Liver (tissue), 9 donors: ENCODE results near the gene TAS2R40. TPM values are rescaled to one million over a fixed set of nuclear protein-coding genes. Genes with fewer than 3 reads are reported as not detected.

Source experiments
- DNase-seq: peaks from one replicate; pipeline ENCODE4 v3.0.0-alpha.2; 2017; ENCODE audit warnings: low spot score
- H3K27ac ChIP-seq, 2 donors: one replicate each; pipeline ENCODE4 v1.7.0; 2013; ENCODE audit warnings: inconsistent platforms in 2 of 2, low read length in 2 of 2, control low read depth in 1 of 2, low read depth in 1 of 2, mild to moderate bottlenecking in 1 of 2
- H3K27me3 ChIP-seq, 4 donors: one replicate each; pipeline versions ENCODE4 v1.6.1 to v1.7.0; 2013; ENCODE audit warnings: low read length in 3 of 4, inconsistent platforms in 1 of 4, mild to moderate bottlenecking in 1 of 4, moderate library complexity in 1 of 4; ENCODE audit not compliant: control insufficient read depth in 4 of 4, insufficient read depth in 4 of 4
- H3K36me3 ChIP-seq, 4 donors: one replicate each; pipeline versions ENCODE4 v1.6.1 to v1.7.0; 2013; ENCODE audit warnings: low read length in 3 of 4, mild to moderate bottlenecking in 3 of 4, low read depth in 1 of 4, moderate library complexity in 1 of 4; ENCODE audit not compliant: control insufficient read depth in 4 of 4, insufficient read depth in 3 of 4
- H3K4me1 ChIP-seq, 4 donors: one replicate each; pipeline versions ENCODE4 v1.6.1 to v1.7.0; 2013; ENCODE audit warnings: low read length in 3 of 4, mild to moderate bottlenecking in 3 of 4, moderate library complexity in 1 of 4; ENCODE audit not compliant: control insufficient read depth in 4 of 4, insufficient read depth in 4 of 4
- H3K4me3 ChIP-seq, 3 donors: one replicate each; pipeline versions ENCODE4 v1.6.1 to v1.7.0; 2013; ENCODE audit warnings: low read length in 3 of 3, control low read depth in 1 of 3, low read depth in 1 of 3, mild to moderate bottlenecking in 1 of 3
- H3K9ac ChIP-seq, 2 donors: one replicate each; pipeline ENCODE4 v1.7.0; 2013; ENCODE audit warnings: low read length in 2 of 2, mild to moderate bottlenecking in 2 of 2, moderate library complexity in 2 of 2, control low read depth in 1 of 2, low read depth in 1 of 2
- H3K9me3 ChIP-seq, 4 donors: one replicate each; pipeline versions ENCODE4 v1.6.1 to v1.7.0; 2013; ENCODE audit warnings: low read length in 3 of 4; ENCODE audit not compliant: control insufficient read depth in 4 of 4
- EGR1 ChIP-seq, 2 donors: IDR thresholded peaks; 2 replicates each; pipeline ENCODE4 v1.6.1; 2016 to 2018; ENCODE audit warnings: antibody characterized with exemption in 2 of 2, low read depth in 2 of 2
- FOXA1 ChIP-seq: IDR thresholded peaks from 2 replicates; pipeline ENCODE4 v1.6.1; 2016; ENCODE audit warnings: antibody characterized with exemption
- FOXA2 ChIP-seq: IDR thresholded peaks from 2 replicates; pipeline ENCODE4 v1.6.1; 2016; ENCODE audit warnings: antibody characterized with exemption
- GABPA ChIP-seq, 2 donors: IDR thresholded peaks in 1 of 2; conservative IDR thresholded peaks in 1 of 2; 2 replicates each; pipeline ENCODE4 v1.6.1; 2016; ENCODE audit warnings: antibody characterized with exemption in 2 of 2, mild to moderate bottlenecking in 1 of 2, moderate library complexity in 1 of 2
- HNF4A ChIP-seq, 2 donors: conservative IDR thresholded peaks; 2 replicates each; pipeline ENCODE4 v1.6.1; 2016; ENCODE audit warnings: antibody characterized with exemption in 2 of 2, mild to moderate bottlenecking in 2 of 2
- NR2F2 ChIP-seq: IDR thresholded peaks from 2 replicates; pipeline ENCODE4 v1.6.1; 2016; ENCODE audit warnings: antibody characterized with exemption
- RAD21 ChIP-seq, 2 donors: IDR thresholded peaks; 2 replicates each; pipeline ENCODE4 v1.6.1; 2016; ENCODE audit warnings: antibody characterized with exemption in 2 of 2, mild to moderate bottlenecking in 2 of 2
- RXRA ChIP-seq, 2 donors: IDR thresholded peaks; 2 replicates each; pipeline ENCODE4 v1.6.1; 2017 to 2018; ENCODE audit warnings: antibody characterized with exemption in 2 of 2, mild to moderate bottlenecking in 1 of 2
- TAF1 ChIP-seq: conservative IDR thresholded peaks from 2 replicates; pipeline ENCODE4 v1.6.1; 2016; ENCODE audit warnings: antibody characterized with exemption, mild to moderate bottlenecking
- YY1 ChIP-seq: IDR thresholded peaks from 2 replicates; pipeline ENCODE4 v1.6.1; 2016; ENCODE audit warnings: antibody characterized with exemption, mild to moderate bottlenecking
- WGBS: extraction: QIAGEN DNeasy Blood & Tissue Kit; methylation state at CpG from one replicate; pipeline ENCODE4 v1.1.7; 2013; 5-methylcytosine and 5-hydroxymethylcytosine counted together
- polyA plus RNA-seq, 2 donors: library from polyadenylated mRNA; stranded (reverse) in 1 of 2; unstranded in 1 of 2; fragments of 200-250 nt in 1 of 2; fragments of >200 nt in 1 of 2; fragmentation: Nextera tagmentation in 1 of 2; extraction: Ambion mirVana in 1 of 2; gene quantifications; one replicate each; pipeline versions ENCODE4 v1.2.1 to v1.2.3, GENCODE V29; 2013 to 2015
- total RNA-seq, 2 donors: library from RNA; depleted of rRNA; stranded (reverse); fragments of >200 nt; gene quantifications; one replicate each; pipeline ENCODE4 v1.2.3, GENCODE V29; 2014
- TF ChIP-seq, protein P1 (sequence below): IDR thresholded peaks from 2 replicates; pipeline ENCODE4 v1.6.1; 2016; ENCODE audit warnings: antibody characterized with exemption
- TF ChIP-seq, protein P2 (sequence below): fragments of 150-350 bp; IDR thresholded peaks from 2 replicates; pipeline ENCODE4 v1.5.1; 2017; ENCODE audit warnings: improper control_type of control experiment, low read depth, low read length; ENCODE audit not compliant: missing input control
- TF ChIP-seq, protein P3 (sequence below): IDR thresholded peaks from 2 replicates; pipeline ENCODE4 v1.6.1; 2016; ENCODE audit warnings: antibody characterized with exemption
- TF ChIP-seq, protein P4 (sequence below): IDR thresholded peaks from 2 replicates; pipeline ENCODE4 v1.6.1; 2016; ENCODE audit warnings: antibody characterized with exemption
- donor health status: healthy.
- donor health status: healthy.
- donor health status: healthy.
- donor health status: healthy.
- donor health status: healthy.

The TAS2R40 gene
- total and polyA plus RNA-seq, 4 donors, result not detected

DNA sequence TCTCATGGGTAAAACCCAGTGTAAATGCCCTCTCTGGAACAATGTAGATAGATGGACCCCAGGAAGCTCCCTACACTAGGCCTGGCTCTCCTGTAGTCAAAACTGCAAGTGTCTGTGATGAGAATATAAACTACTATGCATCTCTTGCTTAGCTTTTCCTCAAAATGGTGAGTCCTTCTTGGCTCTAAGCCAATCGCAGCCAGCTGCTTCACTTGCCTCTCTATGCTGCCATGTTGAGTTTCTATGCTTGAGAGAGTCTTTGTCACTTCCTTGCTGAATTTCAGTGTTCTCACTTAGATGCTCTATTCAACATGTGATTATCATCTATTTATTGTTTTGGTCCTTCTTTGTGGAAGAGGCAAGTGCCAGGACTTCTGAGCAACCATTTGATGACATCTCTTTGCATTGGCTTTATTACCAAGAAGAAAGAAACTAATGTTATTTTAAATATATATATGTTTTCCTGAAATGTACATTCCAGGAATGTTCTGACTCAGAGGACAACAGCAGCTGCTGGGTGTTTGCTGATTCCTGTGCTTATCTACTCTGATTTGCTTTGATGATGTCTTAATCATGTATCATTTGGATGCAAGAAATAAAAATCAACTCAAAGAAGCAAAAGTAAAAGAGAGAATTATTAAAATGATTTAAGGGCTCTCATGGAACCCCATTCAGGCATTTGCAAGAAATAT is 16.6 kb downstream of the TAS2R40 start:
- Histone ChIP-seq H3K27ac (no peak overlapping the region), H3K27me3 (no peaks in the 10 kb centered on the region), H3K4me3 (no peak overlapping the region), H3K36me3 (no peaks in the 10 kb centered on the region), H3K4me1 (peaks cover 0 to 12% (median 9%) of the 10 kb centered on the region in 4 donors), H3K9ac (no peak overlapping the region), H3K9me3 (peaks cover 0 to 2% (median under 1%) of the 10 kb centered on the region in 4 donors)
- DNase-seq, result no peak
- 92% methylated on average over 1 of the region's 1 CpG for WGBS
- no peak for TF ChIP-seq RXRA (IDR thresholded peaks at IDR 0.05)
- TF ChIP-seq FOXA2, result no peak
- no peak for TF ChIP-seq GABPA (IDR thresholded peaks at IDR 0.05 in 1 of 2, conservative IDR thresholded peaks at IDR 0.05 in 1 of 2)
- no peak for TF ChIP-seq FOXA1
- no peak for TF ChIP-seq RAD21 (IDR thresholded peaks at IDR 0.05)
- TF ChIP-seq NR2F2, result no peak
- TF ChIP-seq EGR1 (IDR thresholded peaks at IDR 0.05; ENCODE audit: low read depth in 2 of 2), result no peak
- TF ChIP-seq HNF4A (conservative IDR thresholded peaks at IDR 0.05), result no peak
- TF ChIP-seq, protein P1, sequence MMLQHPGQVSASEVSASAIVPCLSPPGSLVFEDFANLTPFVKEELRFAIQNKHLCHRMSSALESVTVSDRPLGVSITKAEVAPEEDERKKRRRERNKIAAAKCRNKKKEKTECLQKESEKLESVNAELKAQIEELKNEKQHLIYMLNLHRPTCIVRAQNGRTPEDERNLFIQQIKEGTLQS, result no peak
- TF ChIP-seq YY1, result no peak
- TF ChIP-seq, protein P2, sequence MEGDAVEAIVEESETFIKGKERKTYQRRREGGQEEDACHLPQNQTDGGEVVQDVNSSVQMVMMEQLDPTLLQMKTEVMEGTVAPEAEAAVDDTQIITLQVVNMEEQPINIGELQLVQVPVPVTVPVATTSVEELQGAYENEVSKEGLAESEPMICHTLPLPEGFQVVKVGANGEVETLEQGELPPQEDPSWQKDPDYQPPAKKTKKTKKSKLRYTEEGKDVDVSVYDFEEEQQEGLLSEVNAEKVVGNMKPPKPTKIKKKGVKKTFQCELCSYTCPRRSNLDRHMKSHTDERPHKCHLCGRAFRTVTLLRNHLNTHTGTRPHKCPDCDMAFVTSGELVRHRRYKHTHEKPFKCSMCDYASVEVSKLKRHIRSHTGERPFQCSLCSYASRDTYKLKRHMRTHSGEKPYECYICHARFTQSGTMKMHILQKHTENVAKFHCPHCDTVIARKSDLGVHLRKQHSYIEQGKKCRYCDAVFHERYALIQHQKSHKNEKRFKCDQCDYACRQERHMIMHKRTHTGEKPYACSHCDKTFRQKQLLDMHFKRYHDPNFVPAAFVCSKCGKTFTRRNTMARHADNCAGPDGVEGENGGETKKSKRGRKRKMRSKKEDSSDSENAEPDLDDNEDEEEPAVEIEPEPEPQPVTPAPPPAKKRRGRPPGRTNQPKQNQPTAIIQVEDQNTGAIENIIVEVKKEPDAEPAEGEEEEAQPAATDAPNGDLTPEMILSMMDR, result no peak

DNA sequence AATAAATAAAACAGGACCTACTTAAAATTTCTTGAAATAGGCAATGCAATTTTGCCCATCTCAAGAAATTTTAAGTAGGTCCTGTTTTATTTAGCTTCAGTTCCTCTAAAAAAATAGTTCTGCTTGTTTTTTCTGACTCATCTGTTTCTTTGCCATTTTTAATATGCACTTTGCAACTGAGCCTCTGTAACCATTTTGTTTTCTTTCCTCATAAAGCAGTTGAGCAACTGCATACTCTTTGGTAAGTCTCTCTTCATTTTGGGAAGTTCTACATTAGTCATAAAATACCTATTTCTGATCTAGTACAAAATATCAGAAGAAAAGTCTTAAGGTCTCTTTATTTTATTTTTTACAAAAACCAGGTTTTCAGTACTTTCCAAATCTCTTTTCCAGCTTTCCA is 18.0 kb downstream of the TAS2R40 start:
- peak overlapping the region; percentile 29 to 73 for H3K27ac ChIP-seq
- no peak for DNase-seq

DNA sequence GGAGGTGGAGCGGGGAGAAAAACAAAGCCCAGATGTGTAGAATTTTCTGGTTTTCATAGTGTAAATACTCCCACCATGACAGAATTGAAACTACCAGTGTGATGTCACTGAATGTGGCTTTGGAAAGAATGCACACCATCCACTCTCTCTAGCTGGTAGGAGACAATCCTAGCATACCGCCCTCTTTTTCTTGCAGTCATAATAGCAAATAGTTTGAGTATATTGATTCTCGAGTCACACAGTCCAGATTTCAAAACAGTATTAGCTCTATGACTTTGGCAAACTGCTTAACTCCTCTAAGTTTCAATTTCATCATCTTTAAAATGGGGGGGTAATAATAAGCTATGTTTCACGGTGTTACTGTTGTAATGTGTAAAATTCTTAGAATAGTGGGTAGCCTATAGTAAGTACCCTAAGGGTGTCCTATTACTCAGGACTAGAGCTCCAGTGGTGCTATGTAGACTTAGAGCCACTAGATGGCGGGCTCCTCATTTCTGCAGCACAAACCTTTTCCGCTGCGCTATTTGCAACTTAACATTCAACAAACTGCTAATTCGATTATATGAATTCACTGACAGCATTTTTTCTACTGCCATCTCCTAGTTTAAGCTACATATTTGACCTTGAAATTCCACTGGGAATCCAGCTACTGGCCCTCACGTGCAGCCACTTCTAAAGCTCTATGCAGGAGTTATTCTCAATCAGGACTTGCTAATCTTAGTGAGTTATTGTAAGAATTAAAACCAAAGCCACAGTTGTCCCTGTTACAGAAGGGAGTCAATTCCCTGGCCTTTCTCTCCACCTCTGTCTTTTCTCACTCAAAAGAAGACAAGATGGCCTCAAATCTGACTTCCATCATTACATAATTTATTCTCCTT is 18.7 kb downstream of the TAS2R40 start:
- Histone ChIP-seq H3K27ac (peak overlapping the region; percentile 29 to 73), H3K36me3 (no peaks in the 10 kb centered on the region), H3K27me3 (no peaks in the 10 kb centered on the region), H3K4me1 (peaks cover 2 to 19% (median 11%) of the 10 kb centered on the region in 4 donors), H3K9ac (peak overlapping the region in 1 of 2 donors; percentile 39), H3K9me3 (peaks cover 0 to 2% (median under 1%) of the 10 kb centered on the region in 4 donors), H3K4me3 (peak overlapping the region in 2 of 3 donors; percentile 8 to 22)
- DNase-seq, result peak; percentile 65
- 14% methylated on average over 9 of the region's 9 CpGs for WGBS
- no peak for TF ChIP-seq NR2F2
- TF ChIP-seq RAD21 (IDR thresholded peaks at IDR 0.05), result peak; percentile 91 to 97
- TF ChIP-seq, protein P3, sequence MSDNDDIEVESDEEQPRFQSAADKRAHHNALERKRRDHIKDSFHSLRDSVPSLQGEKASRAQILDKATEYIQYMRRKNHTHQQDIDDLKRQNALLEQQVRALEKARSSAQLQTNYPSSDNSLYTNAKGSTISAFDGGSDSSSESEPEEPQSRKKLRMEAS, result no peak
- peak; percentile 5 for TF ChIP-seq FOXA2
- TF ChIP-seq EGR1 (IDR thresholded peaks at IDR 0.05; ENCODE audit: low read depth in 2 of 2), result no peak
- TF ChIP-seq, protein P4, sequence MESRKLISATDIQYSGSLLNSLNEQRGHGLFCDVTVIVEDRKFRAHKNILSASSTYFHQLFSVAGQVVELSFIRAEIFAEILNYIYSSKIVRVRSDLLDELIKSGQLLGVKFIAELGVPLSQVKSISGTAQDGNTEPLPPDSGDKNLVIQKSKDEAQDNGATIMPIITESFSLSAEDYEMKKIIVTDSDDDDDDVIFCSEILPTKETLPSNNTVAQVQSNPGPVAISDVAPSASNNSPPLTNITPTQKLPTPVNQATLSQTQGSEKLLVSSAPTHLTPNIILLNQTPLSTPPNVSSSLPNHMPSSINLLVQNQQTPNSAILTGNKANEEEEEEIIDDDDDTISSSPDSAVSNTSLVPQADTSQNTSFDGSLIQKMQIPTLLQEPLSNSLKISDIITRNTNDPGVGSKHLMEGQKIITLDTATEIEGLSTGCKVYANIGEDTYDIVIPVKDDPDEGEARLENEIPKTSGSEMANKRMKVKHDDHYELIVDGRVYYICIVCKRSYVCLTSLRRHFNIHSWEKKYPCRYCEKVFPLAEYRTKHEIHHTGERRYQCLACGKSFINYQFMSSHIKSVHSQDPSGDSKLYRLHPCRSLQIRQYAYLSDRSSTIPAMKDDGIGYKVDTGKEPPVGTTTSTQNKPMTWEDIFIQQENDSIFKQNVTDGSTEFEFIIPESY, result no peak
- TF ChIP-seq RXRA (IDR thresholded peaks at IDR 0.05), result peak; percentile 64 to 68
- no peak for TF ChIP-seq GABPA (IDR thresholded peaks at IDR 0.05 in 1 of 2, conservative IDR thresholded peaks at IDR 0.05 in 1 of 2)
- peak; percentile 83 to 88 for TF ChIP-seq HNF4A (conservative IDR thresholded peaks at IDR 0.05)
- TF ChIP-seq, protein P2, result peak; percentile 92
- TF ChIP-seq YY1, result no peak
- TF ChIP-seq FOXA1, result no peak

More for the DNA sequence above, 18.0 kb downstream of the TAS2R40 start:
- Histone ChIP-seq H3K9me3 (peaks cover 0 to 2% (median under 1%) of the 10 kb centered on the region in 4 donors), H3K27me3 (no peaks in the 10 kb centered on the region), H3K36me3 (no peaks in the 10 kb centered on the region), H3K9ac (no peak overlapping the region), H3K4me1 (peaks cover 2 to 19% (median 11%) of the 10 kb centered on the region in 4 donors), H3K4me3 (no peak overlapping the region)
- TF ChIP-seq YY1 (peak; percentile 85), TAF1 (no peak)
